NB4 (cell line): ENCODE data around the gene APOBEC3B.
A peak's percentile ranks its signal among the peaks of the same experiment; 100 is the strongest.

Experiments used
- DNase-seq: peaks from one replicate; pipeline ENCODE4 v3.0.0; 2010; ENCODE audit warnings: low read depth
- H3K4me3 ChIP-seq: one replicate; pipeline ENCODE4 v1.5.1; 2011; ENCODE audit warnings: mild to moderate bottlenecking, low read depth, low read length, moderate library complexity
- MAX ChIP-seq: IDR thresholded peaks from 2 replicates; pipeline ENCODE4 v1.6.1; 2011; ENCODE audit warnings: low read depth, low read length
- MYC ChIP-seq: IDR thresholded peaks from 2 replicates; pipeline ENCODE4 v1.6.1; 2011; ENCODE audit warnings: low read depth, low read length
- POLR2A ChIP-seq: IDR thresholded peaks from 2 replicates; pipeline ENCODE4 v1.6.1; 2011; ENCODE audit warnings: mild to moderate bottlenecking; ENCODE audit not compliant: insufficient read length; ENCODE audit errors: extremely low read depth
- TF ChIP-seq, protein P1 (sequence below): IDR thresholded peaks from one replicate; pipeline ENCODE4 v1.5.1; 2012; ENCODE audit warnings: low read depth, low read length

APOBEC3B gene

DNA sequence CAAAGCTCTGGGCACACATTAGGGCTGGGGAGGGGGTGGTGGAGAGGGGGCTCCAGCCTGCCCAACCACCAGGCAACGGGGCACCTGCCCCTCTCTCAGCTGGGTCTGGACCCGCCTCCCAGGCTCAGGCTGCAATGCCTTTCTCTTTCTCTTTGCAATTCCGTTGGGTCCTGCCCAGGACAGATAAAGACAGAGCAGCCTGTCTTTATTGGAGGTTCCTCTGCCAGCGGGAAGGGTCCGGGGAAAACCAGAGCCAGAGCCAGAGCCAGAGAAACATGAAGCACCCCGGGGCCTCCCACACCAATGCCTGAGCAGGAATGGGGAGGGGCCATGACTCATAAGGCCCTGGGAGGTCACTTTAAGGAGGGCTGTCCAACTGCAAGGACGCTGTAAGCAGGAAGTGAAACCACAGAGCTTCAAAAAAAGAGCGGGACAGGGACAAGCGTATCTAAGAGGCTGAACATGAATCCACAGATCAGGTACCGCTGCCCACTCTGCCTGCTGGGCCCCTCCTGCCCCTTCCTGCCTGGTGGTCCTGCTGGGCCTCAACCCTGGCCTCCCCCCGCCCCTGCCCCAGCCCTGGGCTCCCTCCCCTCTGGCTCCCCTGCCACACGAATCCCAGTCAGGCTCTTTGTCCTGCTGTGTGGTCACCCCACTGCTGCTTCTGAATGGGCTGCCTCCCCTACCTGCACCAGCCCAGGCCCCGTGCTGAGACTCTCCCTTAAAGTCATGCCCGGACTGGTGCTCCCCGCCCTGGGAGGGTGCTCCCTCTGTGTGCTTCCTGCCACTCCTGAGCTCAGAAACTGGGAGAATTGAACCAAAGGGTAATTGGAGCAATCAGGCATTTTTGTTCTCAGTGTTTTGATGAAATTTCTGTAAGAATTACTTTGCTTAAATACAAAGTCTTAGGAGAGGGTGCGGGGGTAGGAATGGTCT lies at the start of gene APOBEC3B:
TSS of gene APOBEC3B (plus strand) at position 356 of the 936 bp plus-strand sequence. CDS start at position 463, 107 bp downstream.
- peak; percentile 96 for DNase-seq
- H3K4me3 ChIP-seq: peak within 1 kb of the TSS; percentile 60
- TF ChIP-seq MAX: no peak; the same call in 1 of the 2 replicates
- 0 out of 2 replicates have a peak, but pooled peaks have one; percentile 24 for TF ChIP-seq MYC

GRCh38 chr22:38935023-38935422 lies 47.1 kb upstream of the APOBEC3B start:
- no peak for DNase-seq
- TF ChIP-seq MAX: no peak
- TF ChIP-seq POLR2A: no peak
- TF ChIP-seq, protein P1, sequence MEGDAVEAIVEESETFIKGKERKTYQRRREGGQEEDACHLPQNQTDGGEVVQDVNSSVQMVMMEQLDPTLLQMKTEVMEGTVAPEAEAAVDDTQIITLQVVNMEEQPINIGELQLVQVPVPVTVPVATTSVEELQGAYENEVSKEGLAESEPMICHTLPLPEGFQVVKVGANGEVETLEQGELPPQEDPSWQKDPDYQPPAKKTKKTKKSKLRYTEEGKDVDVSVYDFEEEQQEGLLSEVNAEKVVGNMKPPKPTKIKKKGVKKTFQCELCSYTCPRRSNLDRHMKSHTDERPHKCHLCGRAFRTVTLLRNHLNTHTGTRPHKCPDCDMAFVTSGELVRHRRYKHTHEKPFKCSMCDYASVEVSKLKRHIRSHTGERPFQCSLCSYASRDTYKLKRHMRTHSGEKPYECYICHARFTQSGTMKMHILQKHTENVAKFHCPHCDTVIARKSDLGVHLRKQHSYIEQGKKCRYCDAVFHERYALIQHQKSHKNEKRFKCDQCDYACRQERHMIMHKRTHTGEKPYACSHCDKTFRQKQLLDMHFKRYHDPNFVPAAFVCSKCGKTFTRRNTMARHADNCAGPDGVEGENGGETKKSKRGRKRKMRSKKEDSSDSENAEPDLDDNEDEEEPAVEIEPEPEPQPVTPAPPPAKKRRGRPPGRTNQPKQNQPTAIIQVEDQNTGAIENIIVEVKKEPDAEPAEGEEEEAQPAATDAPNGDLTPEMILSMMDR: no peak
- TF ChIP-seq MYC: no peak
- H3K4me3 ChIP-seq: no peak overlapping the region

GRCh38 chr22:38935616-38936015 lies 46.5 kb upstream of the APOBEC3B start:
- no peak overlapping the region for H3K4me3 ChIP-seq
- TF ChIP-seq, protein P1: no peak
- TF ChIP-seq POLR2A (no peak), MYC (no peak), MAX (no peak)
- DNase-seq: no peak

- no peak for DNase-seq
- H3K4me3 ChIP-seq: no peak overlapping the region
- TF ChIP-seq, protein P1: no peak
- TF ChIP-seq MYC: no peak
- no peak for TF ChIP-seq POLR2A
- no peak for TF ChIP-seq MAX
Observed at GRCh38 chr22:38936562-38936961, 45.6 kb upstream of the APOBEC3B start.

DNA sequence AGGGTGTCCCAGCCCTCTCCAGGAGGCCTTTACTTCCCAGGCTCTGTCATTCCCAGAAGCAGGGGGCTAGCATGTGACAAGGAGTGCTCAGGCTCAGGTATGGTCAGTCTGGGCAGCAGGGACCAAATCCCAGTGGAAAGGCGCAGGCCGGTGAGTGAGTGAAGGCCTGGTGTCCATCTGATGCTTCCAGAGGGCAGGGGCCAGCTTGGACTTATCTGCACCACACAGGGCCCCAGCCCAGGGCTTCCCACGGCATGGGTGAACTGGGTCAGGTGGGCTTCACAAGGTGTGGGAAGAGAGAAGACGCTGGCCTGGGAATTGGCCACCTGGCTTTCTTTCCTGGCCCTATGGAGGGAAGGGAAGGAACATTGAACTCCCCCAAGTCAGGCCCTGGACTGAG lies 45.1 kb upstream of the APOBEC3B start:
- H3K4me3 ChIP-seq: no peak overlapping the region
- TF ChIP-seq MAX (no peak), POLR2A (no peak), MYC (no peak)
- TF ChIP-seq, protein P1: no peak
- no peak for DNase-seq

DNA sequence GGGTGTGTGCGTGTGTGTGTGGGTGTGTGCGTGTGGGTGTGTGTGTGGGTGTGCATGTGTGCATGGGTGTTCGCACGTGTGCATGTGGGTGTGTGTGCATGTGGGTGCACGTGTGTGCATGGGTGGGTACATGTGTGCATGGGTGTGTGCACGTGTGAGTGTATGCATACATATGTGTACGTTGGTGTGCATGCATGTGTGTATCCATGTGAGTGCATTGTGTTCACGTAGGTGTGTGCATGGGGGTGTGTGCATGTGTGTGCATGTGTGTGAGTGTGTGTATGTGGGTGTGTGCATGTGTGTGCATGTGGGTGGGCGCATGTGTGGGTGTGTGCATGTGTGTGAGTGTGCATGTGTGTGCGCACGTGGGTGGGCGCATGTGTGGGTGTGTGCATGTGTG lies 44.6 kb upstream of the APOBEC3B start:
- no peak overlapping the region for H3K4me3 ChIP-seq
- TF ChIP-seq, protein P1: no peak
- TF ChIP-seq MAX (no peak), POLR2A (no peak), MYC (no peak)
- DNase-seq: no peak
